Measurements from ENCODE around the gene NSMCE1. TPM values are rescaled to one million over a fixed set of nuclear protein-coding genes. Genes with fewer than 3 reads are reported as not detected.

NSMCE1 gene
- total RNA-seq, 1 experiment from 2014 or later = 45.7 TPM

DNA sequence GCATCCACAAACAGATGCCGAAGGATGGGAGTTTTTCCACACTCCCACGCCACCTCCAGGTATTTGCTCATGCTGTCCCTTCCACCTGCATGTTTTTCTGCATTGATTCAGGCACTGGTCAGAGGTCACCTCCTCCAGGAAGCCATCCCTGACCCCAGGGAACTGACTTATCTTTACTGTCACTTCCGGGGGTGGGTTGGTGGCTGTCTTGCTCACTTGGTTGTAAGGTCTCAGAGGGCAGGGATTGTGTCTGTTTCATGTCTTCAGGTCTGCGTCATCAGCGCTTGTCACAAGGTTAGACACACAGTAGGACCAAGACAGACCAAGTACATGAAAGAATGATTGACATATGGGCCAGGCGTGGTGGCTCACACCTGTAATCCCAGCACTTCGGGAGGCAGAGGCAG lies 43.3 kb upstream of the NSMCE1 start:
- Histone ChIP-seq H3K27ac (ENCODE audit: low read depth, low read length, poor library complexity, severe bottlenecking) (no peak overlapping the region), H3K9me3 (ENCODE audit: low read depth, low read length, poor library complexity, severe bottlenecking) (peaks cover 5% of the 10 kb centered on the region), H3K4me3 (ENCODE audit: low read depth, low read length, poor library complexity, severe bottlenecking) (no peak overlapping the region), H3K36me3 (ENCODE audit: insufficient read depth, low read length, poor library complexity, severe bottlenecking) (no peaks in the 10 kb centered on the region), H3K27me3 (replicated peaks; ENCODE audit: insufficient read depth, low read depth, low read length, poor library complexity) (no peaks in the 10 kb centered on the region), H3K4me1 (ENCODE audit: insufficient read depth, low read length, poor library complexity, severe bottlenecking) (no peaks in the 10 kb centered on the region)
- TF ChIP-seq, protein P1, sequence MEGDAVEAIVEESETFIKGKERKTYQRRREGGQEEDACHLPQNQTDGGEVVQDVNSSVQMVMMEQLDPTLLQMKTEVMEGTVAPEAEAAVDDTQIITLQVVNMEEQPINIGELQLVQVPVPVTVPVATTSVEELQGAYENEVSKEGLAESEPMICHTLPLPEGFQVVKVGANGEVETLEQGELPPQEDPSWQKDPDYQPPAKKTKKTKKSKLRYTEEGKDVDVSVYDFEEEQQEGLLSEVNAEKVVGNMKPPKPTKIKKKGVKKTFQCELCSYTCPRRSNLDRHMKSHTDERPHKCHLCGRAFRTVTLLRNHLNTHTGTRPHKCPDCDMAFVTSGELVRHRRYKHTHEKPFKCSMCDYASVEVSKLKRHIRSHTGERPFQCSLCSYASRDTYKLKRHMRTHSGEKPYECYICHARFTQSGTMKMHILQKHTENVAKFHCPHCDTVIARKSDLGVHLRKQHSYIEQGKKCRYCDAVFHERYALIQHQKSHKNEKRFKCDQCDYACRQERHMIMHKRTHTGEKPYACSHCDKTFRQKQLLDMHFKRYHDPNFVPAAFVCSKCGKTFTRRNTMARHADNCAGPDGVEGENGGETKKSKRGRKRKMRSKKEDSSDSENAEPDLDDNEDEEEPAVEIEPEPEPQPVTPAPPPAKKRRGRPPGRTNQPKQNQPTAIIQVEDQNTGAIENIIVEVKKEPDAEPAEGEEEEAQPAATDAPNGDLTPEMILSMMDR (conservative IDR thresholded peaks at IDR 0.05; ENCODE audit: low read depth, low read length) = no peak
- TF ChIP-seq EZH2 (IDR thresholded peaks at IDR 0.05; ENCODE audit: borderline replicate concordance, low read depth, low read length, poor library complexity, severe bottlenecking) = no peak
- no peak for DNase-seq (ENCODE audit: low spot score)
- ChIA-PET POLR2A (ENCODE audit: low non-redundant PET) (no interaction called here), CTCF (no interaction called here)
- BruUV-seq (replicated peaks) = no TSS peak
- intact Hi-C loops (cut with micrococcal nuclease; ENCODE audit: unreplicated experiment) = no loop called here

DNA sequence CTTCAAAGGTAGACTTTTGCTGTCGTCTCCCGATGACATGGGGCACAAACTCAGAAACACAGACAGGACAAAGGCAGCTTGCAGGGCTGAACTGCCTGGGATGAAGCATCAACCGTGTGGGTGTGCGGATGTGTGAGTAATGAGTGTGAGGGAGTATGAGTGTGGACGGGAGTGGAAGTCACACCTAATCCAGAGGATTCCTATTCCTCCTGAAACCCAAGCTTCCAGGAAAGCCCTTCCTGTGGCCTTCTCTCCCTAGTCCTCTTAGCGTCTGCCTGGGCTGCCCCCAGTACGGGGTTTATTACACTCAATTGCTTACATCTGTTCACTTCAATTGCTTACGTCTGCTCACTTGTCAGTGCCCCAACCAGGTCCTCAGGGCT lies 42.9 kb upstream of the NSMCE1 start:
- H3K27ac ChIP-seq (ENCODE audit: low read depth, low read length, poor library complexity, severe bottlenecking) = no peak overlapping the region
- no TSS peak for BruUV-seq (replicated peaks)
- ChIA-PET CTCF (no interaction called here), POLR2A (ENCODE audit: low non-redundant PET) (no interaction called here)
- H3K4me1 ChIP-seq (ENCODE audit: insufficient read depth, low read length, poor library complexity, severe bottlenecking) = no peaks in the 10 kb centered on the region
- H3K9me3 ChIP-seq (ENCODE audit: low read depth, low read length, poor library complexity, severe bottlenecking) = peaks cover 5% of the 10 kb centered on the region
- H3K36me3 ChIP-seq (ENCODE audit: insufficient read depth, low read length, poor library complexity, severe bottlenecking) = no peaks in the 10 kb centered on the region
- DNase-seq (ENCODE audit: low spot score) = no peak
- H3K4me3 ChIP-seq (ENCODE audit: low read depth, low read length, poor library complexity, severe bottlenecking) = no peak overlapping the region
- TF ChIP-seq, protein P1 (conservative IDR thresholded peaks at IDR 0.05; ENCODE audit: low read depth, low read length) = no peak
- no peak for TF ChIP-seq EZH2 (IDR thresholded peaks at IDR 0.05; ENCODE audit: borderline replicate concordance, low read depth, low read length, poor library complexity, severe bottlenecking)
- intact Hi-C loops (cut with micrococcal nuclease; ENCODE audit: unreplicated experiment) = no loop called here
- no peaks in the 10 kb centered on the region for H3K27me3 ChIP-seq (replicated peaks; ENCODE audit: insufficient read depth, low read depth, low read length, poor library complexity)

DNA sequence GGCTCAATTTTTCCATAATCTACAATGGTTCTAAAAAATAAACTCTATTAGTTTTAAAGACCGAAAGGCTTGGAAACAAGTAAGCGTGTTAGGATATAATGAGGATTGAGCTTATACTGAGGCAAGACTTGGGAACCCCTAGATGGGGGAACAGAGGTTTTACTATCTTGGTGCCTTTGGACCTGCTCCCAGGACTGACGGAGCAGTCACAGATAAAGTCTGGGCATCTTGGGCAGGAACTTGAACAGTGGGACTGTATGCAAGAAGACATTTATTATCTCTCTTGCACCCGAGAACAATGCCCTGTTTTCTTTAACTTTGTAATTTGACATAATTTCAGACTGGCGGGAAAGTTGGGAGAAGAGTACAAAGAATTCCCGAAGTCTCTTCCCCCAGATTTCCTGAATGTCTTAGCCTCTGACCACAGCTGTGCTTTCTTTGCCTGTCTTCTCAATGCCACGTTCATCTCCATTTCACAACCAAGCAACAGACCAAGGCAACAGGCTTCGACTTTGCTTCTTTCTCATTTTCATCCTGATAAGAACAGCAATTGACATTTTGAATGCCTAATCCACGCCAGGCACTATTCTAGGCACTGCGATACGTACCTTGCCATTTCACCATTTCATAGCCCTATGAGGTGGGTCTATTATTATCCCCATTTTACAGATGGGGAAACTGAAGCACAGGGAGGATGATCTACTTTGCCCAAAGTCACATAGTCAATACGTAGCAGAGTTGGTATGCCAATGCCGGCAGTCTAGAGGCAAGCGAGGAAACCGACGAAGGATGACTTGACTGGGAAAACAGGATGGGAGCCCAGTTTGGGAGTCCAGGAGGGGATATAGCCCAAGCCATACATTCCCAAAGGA lies 42.2 kb upstream of the NSMCE1 start:
- intact Hi-C loops (cut with micrococcal nuclease; ENCODE audit: unreplicated experiment) = no loop called here
- no peak for TF ChIP-seq EZH2 (IDR thresholded peaks at IDR 0.05; ENCODE audit: borderline replicate concordance, low read depth, low read length, poor library complexity, severe bottlenecking)
- TF ChIP-seq, protein P1 (conservative IDR thresholded peaks at IDR 0.05; ENCODE audit: low read depth, low read length) = no peak
- CTCF ChIA-PET = no interaction called here
- no TSS peak for BruUV-seq (replicated peaks)
- Histone ChIP-seq H3K27ac (ENCODE audit: low read depth, low read length, poor library complexity, severe bottlenecking) (no peak overlapping the region), H3K27me3 (replicated peaks; ENCODE audit: insufficient read depth, low read depth, low read length, poor library complexity) (no peaks in the 10 kb centered on the region), H3K9me3 (ENCODE audit: low read depth, low read length, poor library complexity, severe bottlenecking) (peaks cover 5% of the 10 kb centered on the region), H3K36me3 (ENCODE audit: insufficient read depth, low read length, poor library complexity, severe bottlenecking) (no peaks in the 10 kb centered on the region), H3K4me3 (ENCODE audit: low read depth, low read length, poor library complexity, severe bottlenecking) (no peak overlapping the region), H3K4me1 (ENCODE audit: insufficient read depth, low read length, poor library complexity, severe bottlenecking) (no peaks in the 10 kb centered on the region)
- POLR2A ChIA-PET (ENCODE audit: low non-redundant PET) = no interaction called here
- DNase-seq (ENCODE audit: low spot score) = no peak

All from A673 (cell line).